ENCODE results near the gene ADGRB3. TPM values are rescaled to one million over a fixed set of nuclear protein-coding genes. Genes with fewer than 3 reads are reported as not detected.
A peak's percentile ranks its signal among the peaks of the same experiment; 100 is the strongest.

The ADGRB3 gene
- total and polyA plus RNA-seq, 12 donors: 0.47 to 2.1 (median 0.85) TPM

DNA sequence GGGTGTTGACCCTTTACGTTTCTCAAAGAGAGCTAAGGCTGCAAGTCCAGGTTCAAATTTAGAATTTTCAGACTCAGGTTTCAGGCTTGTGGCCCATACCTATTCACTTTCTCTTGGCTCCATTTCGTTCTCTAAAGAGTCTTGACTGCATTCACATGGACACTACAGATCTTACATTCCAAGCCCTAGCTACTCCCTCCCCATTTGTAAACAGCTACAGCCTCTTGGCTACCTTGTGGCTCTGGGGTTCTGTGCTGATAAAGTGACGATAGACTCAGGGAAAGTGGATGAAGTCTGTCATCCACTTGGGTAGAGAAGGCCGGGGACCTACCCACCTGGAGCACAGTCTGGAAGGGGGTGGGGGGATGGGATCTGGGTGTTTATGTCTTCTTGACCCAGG, 658.4 kb downstream of the ADGRB3 start:
- ATAC-seq (no peak), DNase-seq (no peak)
- Histone ChIP-seq H3K4me3 (no peak overlapping the region), H3K36me3 (no peaks in the 10 kb centered on the region), H3K27ac (no peak overlapping the region), H3K9me3 (peaks cover 0 to 4% (median 0%) of the 10 kb centered on the region in 11 donors), H3K4me1 (peaks cover 0 to 6% (median 0%) of the 10 kb centered on the region in 9 donors), H3K27me3 (no peaks in the 10 kb centered on the region)
- intact Hi-C loops (cut with DNase I): no loop called here
- TF ChIP-seq, protein P1, sequence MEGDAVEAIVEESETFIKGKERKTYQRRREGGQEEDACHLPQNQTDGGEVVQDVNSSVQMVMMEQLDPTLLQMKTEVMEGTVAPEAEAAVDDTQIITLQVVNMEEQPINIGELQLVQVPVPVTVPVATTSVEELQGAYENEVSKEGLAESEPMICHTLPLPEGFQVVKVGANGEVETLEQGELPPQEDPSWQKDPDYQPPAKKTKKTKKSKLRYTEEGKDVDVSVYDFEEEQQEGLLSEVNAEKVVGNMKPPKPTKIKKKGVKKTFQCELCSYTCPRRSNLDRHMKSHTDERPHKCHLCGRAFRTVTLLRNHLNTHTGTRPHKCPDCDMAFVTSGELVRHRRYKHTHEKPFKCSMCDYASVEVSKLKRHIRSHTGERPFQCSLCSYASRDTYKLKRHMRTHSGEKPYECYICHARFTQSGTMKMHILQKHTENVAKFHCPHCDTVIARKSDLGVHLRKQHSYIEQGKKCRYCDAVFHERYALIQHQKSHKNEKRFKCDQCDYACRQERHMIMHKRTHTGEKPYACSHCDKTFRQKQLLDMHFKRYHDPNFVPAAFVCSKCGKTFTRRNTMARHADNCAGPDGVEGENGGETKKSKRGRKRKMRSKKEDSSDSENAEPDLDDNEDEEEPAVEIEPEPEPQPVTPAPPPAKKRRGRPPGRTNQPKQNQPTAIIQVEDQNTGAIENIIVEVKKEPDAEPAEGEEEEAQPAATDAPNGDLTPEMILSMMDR (IDR thresholded peaks at IDR 0.05): no peak
- 56 to 61% methylated on average over 4 of the region's 4 CpGs for WGBS, 2 donors

DNA sequence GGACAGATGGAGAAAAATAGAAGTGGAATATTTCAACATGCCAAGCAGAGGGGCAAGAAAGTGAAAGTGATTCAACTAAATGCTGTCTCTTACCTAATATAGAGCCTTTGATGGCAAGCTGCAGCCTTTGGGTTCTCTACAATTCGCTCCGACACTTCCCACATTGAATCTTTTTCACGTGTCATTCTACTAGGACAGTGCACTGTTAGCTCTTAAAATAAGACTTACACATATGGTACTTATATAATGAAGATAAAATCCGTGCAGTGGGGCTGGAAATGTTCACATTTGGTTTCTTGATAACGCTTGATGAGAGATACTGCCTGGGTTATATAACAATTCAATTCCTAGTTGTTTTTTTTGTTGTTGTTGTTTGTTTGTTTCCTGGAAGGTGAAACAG, 659.3 kb downstream of the ADGRB3 start:
- no peak overlapping the region for H3K27ac ChIP-seq
- DNase-seq (no peak), ATAC-seq (peak in 3 of 8 donors; percentile 42 to 70 (median 58))
- no peaks in the 10 kb centered on the region for H3K9me3 ChIP-seq
- TF ChIP-seq, protein P1 (IDR thresholded peaks at IDR 0.05): no peak
- H3K4me3 ChIP-seq: peak overlapping the region in 5 of 10 donors; percentile 3 to 29 (median 23)
- WGBS, 2 donors: 43 to 52% methylated on average over 5 of the region's 5 CpGs
- H3K36me3 ChIP-seq: no peaks in the 10 kb centered on the region
- H3K27me3 ChIP-seq: no peaks in the 10 kb centered on the region
- peaks cover 0 to 6% (median 0%) of the 10 kb centered on the region in 9 donors for H3K4me1 ChIP-seq
- intact Hi-C loops (cut with DNase I): no loop called here

DNA sequence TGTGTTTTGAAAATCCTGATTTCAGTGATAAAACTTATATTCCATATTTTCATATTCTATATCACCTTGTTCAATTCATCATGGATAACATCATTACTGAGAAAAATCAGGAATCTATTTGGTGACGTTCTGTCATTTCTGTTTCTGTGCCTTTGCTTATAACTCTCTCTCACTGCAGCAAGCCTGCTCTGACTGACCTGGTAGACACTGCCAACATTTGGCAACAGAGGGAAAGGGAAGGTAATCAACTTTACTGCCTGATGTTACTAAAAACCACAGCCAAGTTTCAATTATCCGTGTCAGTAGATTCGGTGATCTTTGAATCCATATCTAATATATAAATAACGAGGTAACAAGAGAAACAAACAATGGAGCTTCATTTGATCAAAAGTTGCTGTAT, 659.8 kb downstream of the ADGRB3 start:
- peak overlapping the region in 3 of 10 donors; percentile 23 to 29 (median 25) for H3K4me3 ChIP-seq
- H3K27ac ChIP-seq: no peak overlapping the region
- H3K9me3 ChIP-seq: no peaks in the 10 kb centered on the region
- 55 to 67% methylated on average over 4 of the region's 4 CpGs for WGBS, 2 donors
- TF ChIP-seq, protein P1 (IDR thresholded peaks at IDR 0.05): peak in 1 of 9 donors; percentile 10
- H3K27me3 ChIP-seq: no peaks in the 10 kb centered on the region
- DNase-seq: no peak
- peak in 2 of 8 donors; percentile 52 to 57 for ATAC-seq
- H3K36me3 ChIP-seq: no peaks in the 10 kb centered on the region
- intact Hi-C loops (cut with DNase I): no loop called here
- H3K4me1 ChIP-seq: peaks cover 0 to 6% (median 0%) of the 10 kb centered on the region in 9 donors

DNA sequence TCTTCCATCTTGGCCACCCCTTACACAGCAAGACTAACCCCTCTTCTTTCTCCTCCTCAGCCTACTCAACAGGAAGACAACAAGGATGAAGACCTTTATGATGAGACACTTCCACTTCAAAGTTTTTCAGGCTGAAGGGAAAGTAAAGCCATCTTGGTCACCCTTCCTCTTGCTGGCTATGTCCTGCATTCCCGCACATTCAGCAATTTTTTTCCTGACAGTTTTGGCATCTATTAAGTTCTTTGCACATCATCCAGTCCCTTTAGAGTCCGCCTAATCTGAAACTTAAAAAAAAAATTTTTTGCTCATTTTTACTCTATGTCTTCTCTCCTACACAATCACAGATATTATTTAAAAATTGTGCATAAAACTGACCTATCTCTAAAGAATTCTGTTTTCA, 668.3 kb downstream of the ADGRB3 start:
- WGBS, 2 donors: 73% methylated on average over 2 of the region's 2 CpGs
- Histone ChIP-seq H3K27ac (no peak overlapping the region), H3K4me1 (peaks cover 0 to 3% (median 0%) of the 10 kb centered on the region in 9 donors), H3K27me3 (no peaks in the 10 kb centered on the region), H3K4me3 (no peak overlapping the region), H3K36me3 (no peaks in the 10 kb centered on the region), H3K9me3 (peaks cover 0 to 6% (median 0%) of the 10 kb centered on the region in 11 donors)
- DNase-seq: no peak
- ATAC-seq: no peak
- TF ChIP-seq, protein P1 (IDR thresholded peaks at IDR 0.05): no peak
- intact Hi-C loops (cut with DNase I): no loop called here

All from heart right ventricle (tissue), 16 donors.